ENCODE data around the gene TIFAB.
A peak's percentile ranks its signal among the peaks of the same experiment; 100 is the strongest.

TIFAB gene

DNA sequence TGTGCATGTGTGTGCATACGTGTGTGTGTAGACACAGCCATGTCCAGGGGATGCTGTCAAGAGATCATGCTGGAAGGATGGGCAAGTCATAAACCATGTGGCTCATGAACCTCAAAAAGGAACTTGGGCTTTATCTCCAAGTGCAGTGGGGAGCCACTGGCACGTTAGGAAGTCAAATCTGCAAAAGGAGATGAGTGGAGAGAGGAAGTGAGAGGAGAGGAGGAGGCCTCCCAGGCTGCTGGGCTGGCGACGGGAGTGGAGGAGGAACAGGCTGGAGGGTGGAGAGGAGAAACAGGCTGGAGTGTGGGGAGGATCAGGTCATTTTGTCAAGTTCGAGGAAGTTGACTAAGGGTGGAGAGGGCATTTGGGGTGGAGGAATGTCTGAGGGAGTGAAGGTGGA lies 29.2 kb upstream of the TIFAB start:
- no peak for DNase-seq

DNA sequence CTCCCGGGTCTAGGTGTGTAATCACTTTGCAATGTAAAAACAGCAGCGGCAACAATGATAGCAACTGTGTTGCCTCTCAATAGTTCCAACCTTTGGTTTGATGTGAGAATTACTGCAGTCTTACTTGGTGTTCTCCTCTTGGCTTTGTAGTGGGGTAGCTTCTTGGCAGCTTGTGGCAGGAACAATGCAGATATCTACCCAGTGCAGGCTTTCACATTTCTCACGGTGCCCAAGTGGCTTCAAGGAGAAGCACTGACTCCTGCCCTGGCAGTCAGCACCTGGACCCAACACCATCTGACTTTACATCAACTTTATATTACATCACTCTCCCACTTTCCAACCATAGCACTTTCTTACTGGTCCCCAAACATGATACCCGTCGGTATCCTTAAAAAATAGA lies 28.4 kb upstream of the TIFAB start:
- DNase-seq: no peak

DNA sequence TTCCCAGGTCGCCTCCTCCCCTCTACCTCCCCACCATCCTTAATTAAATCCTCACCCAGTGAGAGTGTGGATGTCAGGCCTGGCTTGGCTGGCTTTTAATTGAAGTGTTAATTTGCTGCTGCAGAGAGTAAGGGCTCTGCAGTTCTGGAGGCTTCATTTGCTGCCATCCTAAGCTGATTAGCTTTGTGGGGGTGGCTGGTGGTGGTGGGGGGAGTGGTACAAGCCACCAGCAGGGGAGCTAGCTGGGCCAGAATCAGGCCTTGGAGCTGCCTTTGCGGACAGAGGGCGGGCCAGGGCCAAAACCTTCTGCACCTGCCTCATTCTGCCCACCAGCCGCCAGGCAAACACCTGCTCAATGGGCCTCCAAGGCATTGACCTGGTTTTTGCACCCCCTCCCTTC lies 26.8 kb upstream of the TIFAB start:
- DNase-seq: no peak

DNA sequence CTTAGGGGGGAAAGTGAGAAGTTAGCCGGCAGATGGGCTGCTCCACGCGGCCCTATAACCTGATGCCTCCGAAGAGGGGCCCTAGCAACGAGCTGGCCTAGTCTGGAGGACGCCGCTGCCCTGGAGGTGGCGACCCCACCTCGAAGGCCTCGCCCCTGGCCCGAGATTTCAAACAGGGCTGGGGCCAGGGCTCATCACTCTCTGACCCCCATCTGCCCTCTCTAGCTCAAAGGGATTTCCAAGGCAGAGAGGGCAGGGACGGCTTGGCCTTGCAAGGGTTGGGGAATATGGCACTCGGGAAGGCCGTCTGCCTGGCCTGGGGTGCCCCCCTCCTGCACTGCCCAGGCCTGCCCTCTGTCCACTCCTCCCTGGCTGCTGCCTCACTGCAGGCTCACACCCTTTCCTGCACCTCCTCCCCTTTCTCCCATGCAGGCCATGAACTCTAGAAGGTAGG lies 25.5 kb upstream of the TIFAB start:
- DNase-seq: no peak

DNA sequence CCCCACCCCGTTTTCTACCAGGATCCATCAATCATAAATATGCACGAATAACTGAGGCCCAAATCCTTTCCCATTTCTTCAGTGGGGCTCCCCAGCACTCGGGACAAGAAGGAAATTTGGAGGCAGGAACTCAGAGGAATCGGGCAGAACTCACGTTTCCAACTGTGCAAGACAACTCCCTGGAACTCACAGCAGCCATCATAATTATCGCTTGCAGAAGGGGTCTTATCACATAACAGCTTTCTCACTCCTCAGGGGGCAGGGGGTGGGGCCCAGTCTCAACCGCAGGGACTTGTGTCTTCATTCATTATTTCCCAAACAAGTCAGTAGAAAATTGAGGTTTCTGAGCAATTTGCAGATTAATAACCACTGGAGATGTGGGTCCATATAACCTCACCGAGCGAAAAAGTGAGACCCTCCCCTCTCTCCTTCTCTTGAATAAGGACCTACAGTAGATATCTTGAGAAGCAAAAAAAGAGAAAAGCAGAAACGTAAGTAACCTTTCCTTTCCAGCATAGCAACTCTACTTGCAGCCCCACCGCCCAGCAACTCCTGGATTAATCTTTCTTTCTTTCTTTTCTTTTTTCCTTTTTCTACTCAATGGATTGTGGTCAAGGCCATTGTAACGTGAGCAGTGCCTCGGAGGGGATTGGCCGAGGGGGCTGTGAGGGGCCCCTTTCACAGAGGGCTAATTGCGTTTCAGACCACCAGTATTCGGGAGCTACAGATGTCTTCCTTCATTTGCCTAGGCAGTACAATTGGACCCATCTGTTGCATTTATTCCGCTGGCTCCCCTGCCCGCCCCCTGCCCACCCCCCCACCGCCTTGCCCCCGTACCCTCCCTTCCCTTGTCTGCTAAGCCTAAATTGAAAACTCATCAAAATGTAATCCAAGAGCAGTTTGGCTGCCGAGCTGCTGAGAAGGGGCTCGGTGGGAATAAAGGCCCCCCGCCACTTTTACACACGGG lies 24.7 kb upstream of the TIFAB start:
- DNase-seq: no peak

DNA sequence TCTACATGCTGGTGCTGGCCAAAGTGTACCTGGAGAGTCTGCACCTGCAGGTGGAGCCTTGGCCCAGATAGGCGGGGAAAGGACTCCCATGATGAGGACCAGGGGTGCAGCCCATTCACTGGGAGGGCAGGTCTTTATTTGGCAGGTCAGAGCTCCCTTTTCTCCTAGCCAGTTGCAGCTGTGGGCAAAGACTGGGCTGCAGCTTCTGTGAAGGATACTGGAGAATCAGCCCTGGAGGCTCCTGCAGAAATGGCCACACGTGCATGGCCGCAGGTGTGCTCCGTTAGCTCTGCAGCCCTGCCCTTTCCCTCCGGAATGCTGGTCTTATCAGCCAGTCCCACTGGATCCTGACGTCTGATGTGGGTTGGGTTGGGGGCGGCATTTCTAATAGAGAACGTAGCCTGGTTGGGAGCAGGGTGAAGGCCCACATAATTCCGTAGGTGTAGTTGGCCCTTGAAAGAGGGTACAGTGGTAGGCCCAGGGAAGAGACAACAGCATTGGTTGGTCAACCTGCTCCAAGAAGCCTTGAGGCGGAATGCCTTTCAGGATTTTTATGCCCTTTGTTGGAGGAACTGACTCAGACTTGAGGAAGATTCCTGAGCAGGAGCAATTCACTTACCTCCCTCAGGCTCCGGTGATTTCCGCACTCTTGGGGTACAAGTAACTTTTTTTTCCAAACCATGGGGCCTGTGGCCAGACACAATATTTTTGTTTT lies 22.0 kb upstream of the TIFAB start:
- DNase-seq: no peak

DNA sequence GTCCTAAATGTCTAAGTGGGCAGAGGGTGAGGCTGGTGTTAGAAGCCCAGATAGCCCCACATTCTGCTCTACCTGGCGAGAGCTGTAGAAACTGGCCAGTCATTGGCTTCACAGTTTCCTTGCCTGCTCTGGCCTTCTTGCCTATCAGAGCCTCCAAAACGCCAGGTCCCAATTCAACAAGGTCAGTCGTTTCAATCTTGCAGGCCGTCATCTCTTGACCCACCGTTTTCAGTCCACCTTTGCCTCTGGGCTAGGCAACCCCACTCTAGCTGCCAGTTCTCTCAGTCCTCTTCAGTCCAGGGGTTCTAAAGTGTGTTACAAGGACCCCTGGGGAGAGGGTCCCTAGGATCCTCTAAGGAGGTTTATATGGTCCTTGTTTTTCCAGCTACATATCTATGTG lies 20.0 kb upstream of the TIFAB start:
- DNase-seq: no peak

DNA sequence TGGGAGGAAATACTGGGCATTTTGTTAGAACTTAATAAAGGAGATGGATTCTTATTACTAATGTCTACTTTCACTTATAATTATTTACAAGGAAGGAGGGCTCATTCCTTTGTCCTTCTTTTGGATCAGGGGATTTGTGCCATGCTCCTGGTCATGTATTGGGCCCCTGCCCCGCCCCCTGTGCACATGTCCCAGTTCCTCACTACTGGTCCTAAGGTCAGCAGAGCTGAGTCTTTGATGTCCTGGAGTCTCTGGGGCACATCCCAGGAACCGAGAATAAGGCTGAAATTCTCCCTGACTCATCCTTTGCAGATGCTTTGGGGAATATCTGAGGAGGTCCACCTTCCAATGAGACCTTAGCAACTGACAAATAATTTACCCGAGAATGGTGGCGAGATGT lies 19.6 kb upstream of the TIFAB start:
- DNase-seq: no peak

DNA sequence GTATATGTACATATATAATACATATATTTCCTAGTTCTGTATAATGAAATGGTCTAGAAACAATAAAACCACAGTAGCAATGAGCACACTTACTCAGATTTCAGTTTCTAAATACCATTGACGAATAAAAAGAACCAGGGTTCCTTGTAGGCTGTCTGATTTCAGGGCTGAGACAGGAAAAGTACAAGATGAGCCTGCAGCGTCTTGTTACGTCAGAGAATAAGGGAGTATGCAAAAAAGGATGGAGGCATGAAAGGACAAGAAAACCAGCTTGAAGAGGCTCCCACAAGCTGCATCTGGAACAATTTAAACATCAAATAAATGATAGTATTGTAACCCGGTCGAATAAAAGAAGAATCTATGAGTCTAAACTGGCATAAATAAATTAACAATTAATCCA lies 17.8 kb upstream of the TIFAB start:
- no peak for DNase-seq

DNA sequence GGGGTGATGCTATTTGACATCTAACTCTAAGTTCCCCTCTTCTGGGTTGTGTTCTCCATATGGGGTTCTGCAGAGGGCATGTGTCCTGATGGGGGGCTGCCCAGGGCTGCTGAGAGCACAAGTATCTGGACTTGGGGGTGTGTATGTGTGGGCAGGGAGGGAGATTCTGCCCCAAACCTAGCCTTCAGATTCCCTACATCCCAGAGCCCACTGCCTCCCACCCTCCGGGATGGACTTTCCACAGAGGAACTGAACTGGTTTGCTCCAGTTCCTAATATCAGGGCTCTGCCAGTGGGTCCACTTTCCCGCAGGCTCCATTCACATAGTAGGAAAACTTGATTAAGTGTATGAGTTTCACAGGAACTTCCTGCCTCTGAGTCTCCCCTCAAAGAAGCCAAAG lies 16.4 kb upstream of the TIFAB start:
- DNase-seq: no peak

DNA sequence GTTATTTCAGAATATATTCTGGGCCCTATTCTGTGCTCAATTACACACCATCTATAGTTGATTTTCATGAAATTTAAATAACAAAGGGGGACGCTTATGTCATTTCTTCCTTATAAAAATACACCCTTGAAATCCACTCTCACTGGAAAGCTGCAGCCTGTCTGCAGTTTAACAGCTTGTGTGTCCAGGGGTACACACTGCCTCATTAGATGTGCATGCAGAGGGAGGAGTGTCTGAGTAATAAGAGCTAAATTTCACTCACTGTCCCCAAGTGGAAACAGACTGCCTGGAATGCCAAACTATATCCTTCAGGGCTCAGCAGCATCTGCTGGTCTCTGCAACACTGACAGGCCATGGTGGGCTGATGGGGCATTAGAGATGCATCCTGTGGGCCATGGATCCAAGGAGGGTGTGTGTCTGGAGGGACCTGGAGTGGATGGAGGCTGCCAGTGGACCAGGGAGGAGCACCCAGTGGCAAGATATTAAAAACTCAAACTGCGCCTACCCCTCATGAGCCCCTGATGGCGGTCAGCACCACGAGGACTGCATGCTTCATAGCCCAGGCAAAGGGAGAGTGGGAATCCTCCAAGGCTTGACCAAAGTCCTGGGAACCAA lies 15.8 kb upstream of the TIFAB start:
- no peak for DNase-seq

DNA sequence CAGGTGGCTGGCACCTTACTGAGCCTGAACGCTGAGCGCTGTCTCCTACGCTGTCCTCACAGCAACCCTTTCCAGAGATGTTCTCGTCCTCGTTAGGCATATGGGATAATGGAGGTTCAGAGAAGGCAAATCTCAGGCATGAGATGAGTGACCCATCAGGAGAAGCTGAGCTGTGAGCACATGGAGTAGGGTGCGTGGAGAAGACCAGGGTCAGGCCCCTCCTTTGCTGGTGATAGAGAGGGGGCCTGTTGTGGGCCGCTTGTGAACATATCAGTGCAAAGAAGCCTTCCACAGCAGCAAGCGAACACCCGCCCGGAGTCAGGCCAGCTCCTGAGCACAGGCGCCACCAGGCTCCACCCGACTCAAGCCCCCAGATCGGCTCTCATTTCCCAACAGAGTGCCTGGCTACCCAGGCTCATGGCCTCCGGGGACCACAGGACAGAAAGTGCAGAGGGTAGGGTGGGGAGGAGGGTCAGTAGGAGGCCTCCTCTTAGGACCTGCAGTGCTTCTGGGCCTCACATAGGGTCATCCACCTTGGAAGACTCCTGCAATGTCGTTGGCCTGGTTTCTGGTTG lies 15.0 kb upstream of the TIFAB start:
- no peak for DNase-seq

DNA sequence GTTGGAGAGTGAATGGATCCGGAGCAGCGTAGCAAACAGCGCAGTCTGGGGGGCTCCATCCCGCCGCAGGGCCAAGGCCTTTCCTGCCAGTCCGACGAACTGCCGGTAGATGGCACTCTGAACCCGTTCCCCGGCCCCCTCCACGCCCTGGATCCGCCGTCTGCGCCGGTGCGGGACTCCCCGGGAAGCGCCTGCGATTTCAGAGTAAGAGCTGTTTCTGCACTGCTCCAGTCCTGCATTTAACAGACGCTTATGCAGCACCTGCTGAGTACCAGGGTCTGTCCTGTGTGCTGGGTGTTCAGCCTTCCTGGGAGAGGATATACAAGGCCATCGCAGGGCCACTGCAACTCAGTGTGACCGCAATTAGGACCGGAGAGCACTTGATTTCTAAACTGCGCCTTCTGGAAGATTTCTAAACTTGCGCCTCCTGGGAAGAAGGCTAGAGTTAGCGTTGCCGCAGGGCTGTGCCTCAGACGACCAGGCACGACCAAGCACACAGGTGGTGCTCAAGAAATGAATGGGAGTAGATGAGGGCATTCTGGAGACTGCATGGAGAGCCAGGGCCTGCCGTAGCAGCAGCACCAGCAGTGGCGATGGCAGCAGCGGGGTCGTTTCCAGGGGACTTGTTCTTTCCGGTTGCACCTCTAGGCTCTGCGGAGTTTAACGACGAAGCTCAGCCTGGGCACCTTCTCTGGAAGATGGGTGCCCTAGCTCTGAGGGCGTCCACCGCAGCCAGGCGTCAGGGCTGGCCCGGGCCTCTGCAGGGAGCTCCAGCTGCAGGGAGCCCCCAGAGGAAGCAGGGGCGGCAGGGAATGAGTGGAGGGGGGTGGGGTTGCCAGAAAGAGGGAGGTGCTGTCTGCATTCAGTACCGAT lies 14.3 kb upstream of the TIFAB start:
- DNase-seq: peak; percentile 54

DNA sequence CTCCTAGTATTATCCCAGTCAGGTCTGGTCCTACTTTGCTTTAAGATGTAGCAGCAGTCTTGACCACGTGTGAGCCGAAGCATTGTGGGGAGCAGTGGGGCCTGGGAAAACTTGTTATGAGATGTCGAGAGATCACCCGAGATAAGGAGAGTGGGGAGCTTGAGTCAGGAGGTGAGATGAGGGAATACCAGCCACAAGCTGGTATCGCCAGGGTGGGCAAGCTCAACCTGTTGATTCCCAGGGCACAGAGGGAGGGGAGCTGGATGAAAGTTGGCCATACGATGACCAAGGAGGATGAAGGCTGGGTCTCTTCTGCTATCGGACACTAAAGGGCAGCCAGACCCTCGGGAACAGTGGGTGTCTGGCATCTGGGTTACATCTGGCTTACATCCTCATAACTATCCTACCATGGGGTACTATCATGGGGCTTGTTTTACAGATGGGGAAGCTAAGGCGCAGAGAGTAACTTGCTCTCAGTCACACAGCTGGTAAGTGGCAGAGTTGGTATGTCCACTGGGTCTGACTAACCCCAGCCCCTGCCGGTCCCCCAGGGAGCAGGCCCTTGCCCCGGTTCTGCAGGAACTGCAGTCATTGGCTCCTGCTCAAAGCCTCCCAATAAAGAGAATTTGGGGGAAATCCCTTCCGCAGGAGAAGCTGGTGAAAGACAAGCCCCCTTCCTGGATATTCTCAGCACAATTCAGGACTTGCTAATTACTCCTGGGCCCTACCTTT lies 13.4 kb upstream of the TIFAB start:
- no peak for DNase-seq

DNA sequence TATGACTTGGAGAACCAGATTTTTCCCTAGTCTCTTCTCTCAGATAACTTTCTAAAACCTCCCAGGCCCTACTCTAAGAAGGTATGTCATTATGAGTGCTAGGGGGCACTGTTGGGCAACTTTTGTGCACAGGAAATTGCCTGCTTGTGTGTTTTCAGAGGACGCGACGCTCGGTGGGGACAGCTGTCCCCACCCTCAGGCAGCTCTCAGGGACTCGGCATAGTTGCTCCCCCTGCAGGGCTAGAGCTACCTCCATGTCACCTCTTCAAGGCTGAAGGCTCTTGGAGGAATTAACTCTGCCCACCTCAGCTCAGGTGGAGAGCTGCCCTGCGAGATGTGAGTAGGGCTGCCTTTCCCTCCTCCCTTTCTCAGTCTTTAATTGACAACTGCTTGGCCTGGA lies 10.2 kb upstream of the TIFAB start:
- DNase-seq: peak; percentile 79

DNA sequence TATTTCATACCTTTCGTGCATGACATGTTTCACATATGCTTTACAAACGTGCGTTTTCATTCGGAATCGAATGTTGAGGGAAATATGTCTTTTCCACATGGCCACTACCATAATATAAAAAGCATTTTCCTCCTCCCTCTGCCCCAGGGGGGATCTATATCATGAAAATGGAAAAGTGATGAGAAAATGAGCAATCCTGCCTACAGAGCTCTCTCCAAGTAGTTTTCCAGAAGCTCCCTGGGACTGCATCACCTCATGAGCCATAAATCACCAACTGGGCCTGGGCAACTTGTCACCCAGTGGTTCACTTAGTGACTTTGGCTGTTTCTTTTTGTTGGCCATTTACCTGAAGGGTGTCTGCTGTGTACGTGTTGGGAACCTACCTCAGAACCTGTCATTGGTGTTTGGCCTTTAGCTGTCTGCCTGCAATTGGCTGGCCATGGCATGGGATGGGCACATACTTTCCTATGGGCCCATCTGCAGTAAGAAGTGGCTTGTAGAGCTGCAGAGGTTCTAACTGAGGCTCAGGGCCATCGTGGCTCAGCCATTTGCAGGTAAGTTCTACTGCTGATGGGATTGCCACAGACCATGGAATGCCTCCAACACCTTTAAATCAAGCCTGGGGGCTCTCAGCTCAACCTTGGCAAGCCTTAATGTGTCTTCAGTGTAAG lies 9.5 kb upstream of the TIFAB start:
- DNase-seq: no peak

DNA sequence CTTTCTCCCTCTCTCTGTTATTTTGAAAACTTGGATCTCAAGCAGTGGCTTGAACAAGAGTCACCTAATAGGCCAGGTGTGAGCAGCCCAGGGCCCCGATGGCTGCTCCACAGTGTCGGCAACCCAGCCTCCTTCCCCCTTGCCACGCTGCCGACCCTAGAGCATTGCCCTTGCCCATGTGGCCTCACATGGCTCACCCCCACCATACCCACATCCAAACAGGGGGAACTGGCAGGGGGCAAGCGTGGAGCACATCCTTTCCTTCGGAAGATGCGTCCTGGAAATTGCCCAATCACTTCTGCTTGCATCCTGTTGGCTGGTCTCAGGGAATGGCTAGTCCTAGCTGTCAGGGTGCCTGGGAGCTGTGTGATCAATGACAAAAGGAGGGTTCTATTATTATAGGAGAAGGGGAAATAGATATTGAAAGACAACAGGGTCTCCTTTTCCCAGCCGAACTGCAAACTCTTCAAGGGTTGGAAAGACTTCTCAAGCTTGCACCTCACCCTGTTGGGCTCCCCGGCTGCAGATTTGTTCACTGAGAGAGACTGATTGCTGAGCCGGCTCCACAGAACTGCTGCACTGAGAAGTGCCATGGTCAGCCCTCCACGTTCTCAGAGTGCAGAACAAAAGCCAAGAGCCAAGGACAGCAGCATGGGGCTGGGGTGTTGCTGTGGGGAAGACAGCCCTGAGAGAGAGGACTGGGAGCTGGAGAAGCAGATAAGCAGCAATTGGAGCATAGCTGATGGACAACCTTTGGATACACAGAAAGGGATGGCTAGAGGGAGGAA lies 8.3 kb upstream of the TIFAB start:
- DNase-seq: no peak

DNA sequence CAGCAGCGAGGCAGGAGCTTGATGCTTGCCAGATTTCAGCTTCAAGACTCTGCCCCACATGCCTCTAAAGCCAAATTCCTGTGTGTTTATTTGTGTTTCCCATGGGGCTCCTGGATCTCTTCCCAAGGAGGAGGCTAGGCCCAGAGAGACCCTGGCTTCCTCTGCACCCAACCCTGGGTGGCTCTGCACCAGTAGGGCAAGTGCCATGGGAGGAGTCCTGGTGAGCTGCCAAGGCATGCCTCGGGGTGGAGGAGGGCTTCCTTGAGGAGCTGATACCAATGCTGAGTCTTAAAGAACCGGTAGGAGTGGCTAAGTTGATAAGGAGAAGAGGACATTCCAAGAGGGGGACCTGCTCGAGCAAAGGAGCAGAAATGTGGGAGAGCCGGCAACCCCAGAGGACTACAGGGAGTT lies 6.8 kb upstream of the TIFAB start:
- DNase-seq: no peak

DNA sequence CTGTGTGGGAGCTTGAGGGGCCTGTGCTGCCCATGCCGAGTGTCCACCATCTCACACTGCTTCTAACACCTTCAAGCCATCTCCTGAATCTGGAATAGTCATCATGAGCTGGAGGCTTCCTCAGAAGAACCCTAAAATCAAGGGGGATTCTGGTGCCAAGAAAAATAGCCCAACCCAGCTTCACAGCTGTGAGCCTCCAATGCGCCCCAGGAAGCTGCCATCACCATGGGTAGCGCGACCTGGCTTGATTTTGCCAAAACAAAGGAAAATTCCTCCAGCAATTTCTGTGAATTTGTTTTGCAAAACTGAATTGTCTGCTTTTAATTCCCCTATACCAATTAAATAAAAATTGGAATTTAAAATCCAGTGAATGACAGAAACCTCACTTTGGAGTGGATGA lies 6.2 kb upstream of the TIFAB start:
- no peak for DNase-seq

DNA sequence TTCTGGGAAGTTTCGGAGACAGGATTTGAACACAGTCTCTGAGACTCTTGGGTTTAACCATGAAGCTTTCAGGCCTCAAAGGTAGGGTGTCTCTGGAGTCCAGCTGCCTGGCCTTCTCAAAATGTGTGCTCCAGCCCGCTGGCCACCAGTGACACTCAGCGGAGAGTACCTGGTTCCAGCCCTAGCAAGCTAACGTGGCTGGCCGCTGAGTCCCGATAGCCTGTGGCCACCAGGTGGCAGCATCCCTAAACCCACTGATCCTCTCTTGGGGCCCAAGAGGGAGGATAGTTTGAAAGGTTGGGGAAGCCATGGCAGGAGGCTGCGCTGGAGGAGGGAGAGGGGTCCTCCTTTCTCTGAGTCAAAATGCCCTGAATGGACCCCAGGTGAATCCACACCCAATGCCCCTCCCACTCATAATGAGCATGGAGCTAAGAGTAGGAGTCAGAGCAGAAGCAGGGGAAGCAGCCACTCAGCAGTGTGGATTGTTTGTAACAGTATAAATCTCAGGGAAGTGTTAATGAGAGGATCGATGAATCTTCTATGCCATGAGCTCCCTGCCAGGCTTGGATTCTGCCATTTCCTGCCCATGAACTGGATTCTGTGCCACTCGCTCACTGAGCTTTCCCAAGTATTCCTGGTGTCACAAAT lies 5.4 kb upstream of the TIFAB start:
- peak; percentile 41 for DNase-seq

All from NCI-H748 treated with DMSO at 0.1 percent for 48 hours (cell line).